NCI-H526 (cell line): ENCODE results near the gene TRMT112.
A peak's percentile ranks its signal among the peaks of the same experiment; 100 is the strongest.

Source experiments
- DNase-seq, 2 experiments: peaks; one replicate each; lab custom pipeline; 2025; lab: John Stamatoyannopoulos, UW

TRMT112 gene

GRCh38 chr11:64275031-64275800 lies 42.1 kb downstream of the TRMT112 start:
- DNase-seq = no peak

GRCh38 chr11:64269540-64270220 lies 47.7 kb downstream of the TRMT112 start:
- DNase-seq = peak; percentile 100

DNA sequence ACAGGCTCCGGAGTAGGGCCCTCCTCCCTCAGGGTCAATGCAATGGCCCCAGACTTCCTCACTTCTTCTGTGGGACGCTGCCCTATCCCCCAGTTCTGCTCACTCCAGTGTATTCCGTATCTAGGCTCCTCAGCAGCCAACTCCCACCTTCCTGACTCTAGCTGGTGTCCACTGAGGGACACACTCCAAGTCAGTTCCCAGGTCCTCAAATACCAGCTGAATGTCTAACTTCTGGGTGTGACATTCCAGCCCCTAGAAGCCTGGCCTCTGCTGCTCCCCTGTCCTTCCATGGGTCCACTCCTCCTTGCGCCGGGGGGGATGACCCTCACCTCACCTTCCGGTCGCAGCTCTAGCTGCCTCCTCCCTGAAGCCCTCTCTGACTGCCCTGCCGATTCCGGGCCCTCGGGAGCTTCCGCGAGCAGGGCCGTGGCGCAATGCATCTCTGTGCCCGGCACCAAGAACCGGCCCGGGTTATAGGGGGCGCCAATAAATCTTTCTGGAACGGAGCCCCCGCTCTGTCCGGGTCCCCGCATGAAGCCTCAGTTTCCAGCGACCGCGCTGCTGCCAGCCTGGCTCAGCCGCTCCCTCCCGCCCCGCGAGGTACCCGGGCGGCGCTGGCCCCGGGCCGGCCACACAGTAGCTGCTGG lies 48.3 kb downstream of the TRMT112 start:
- peak in 1 of 2 experiments; percentile 47 for DNase-seq

DNA sequence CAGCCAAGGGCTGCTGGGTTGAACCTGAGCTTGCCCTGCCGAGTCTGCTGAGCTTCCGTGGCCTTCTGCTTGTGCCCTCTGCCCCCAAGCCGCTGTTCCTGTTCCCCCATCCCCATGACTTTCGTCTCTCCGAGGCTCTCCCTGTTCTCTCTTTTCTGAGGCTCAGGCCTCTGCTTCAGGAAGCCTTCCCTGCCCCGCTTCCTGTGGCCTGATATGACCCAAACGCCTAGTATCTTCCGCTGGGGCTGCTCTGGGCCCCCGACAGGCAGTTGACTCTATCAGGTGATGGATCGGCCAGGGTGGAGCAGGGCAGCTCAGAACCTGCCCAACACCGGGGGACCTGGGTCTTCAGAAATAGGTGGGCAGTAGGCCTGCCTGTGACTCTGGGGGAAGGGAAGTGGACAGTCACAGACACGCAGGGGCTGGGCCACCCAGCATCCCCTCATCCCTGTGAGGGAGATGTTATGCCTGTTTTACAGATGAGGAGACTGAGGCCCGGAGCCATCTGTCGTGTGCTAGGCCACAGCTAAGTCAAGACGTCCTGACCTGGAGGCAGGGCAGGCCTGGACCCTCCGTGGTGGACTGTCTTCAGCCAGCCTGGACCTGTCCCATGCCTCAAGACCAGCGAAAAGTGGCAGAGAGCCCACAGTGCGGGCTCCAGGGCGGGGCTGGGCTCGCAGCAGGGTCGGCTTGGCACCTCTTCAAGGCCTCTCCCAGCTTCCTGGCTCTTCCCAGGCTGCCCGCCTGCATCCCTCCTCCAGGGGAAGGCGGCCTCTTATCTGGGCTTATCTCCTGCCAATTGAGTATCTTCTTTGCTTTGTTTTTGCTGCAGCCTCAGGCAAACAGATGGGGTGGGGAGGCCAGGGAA lies 49.1 kb downstream of the TRMT112 start:
- DNase-seq = no peak

GRCh38 chr11:64267207-64267945 lies 50.0 kb downstream of the TRMT112 start:
- DNase-seq = peak in 1 of 2 experiments; percentile 73
